ENCODE measurements around the gene BCL6. TPM values are rescaled to one million over a fixed set of nuclear protein-coding genes. Genes with fewer than 3 reads are reported as not detected.

Gene BCL6
- total RNA-seq, 1 donor from 2014 or later: 46.2 TPM

DNA sequence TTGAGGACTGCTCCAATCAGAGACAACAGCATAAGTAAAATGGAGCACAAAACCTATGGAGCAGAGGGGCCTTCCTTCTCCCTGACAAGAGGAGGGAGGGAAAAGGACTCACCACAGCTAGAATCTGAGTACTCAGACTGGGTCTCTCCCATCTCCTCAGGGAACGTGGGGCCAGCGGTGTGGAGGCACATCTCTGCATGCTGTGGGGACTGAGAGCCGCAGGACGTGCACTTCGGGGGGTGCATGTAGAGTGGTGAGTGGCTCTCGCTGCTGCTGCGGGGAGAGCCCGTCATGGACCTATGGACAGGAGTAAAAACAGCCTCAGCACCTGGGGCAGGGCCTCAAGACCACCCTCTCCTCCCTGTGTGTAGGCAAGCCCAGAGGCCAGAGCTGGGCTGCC is 17.0 kb downstream of the BCL6 start:
- Mint-ChIP-seq H3K4me3 (ENCODE audit: unreplicated experiment) (no peak overlapping the region), H3K27me3 (ENCODE audit: low read depth, unreplicated experiment) (no peaks in the 10 kb centered on the region), H3K36me3 (ENCODE audit: low read depth, unreplicated experiment) (peaks cover 42% of the 10 kb centered on the region), H3K27ac (ENCODE audit: unreplicated experiment) (no peak overlapping the region), H3K9me3 (ENCODE audit: unreplicated experiment) (no peaks in the 10 kb centered on the region), H3K4me1 (ENCODE audit: low read depth, unreplicated experiment) (peaks cover 6% of the 10 kb centered on the region)
- H3K27ac ChIP-seq (ENCODE audit: low read depth, low read length): no peak overlapping the region
- peaks cover 57% of the 10 kb centered on the region for H4K20me1 ChIP-seq (ENCODE audit: insufficient read depth, low read length)
- no peak for DNase-seq (ENCODE audit: low read depth)
- no peaks in the 10 kb centered on the region for H3K27me3 ChIP-seq (ENCODE audit: insufficient read depth, low read length)
- no peak overlapping the region for H3K4me3 ChIP-seq (ENCODE audit: insufficient read depth, low read depth, low read length)
- no peak for FAIRE-seq
- TF ChIP-seq CTCF (IDR thresholded peaks at IDR 0.05; ENCODE audit: insufficient read depth, low read depth, low read length) (no peak), EZH2 (IDR thresholded peaks at IDR 0.05; ENCODE audit: insufficient read depth, low read length) (no peak)
- no peak overlapping the region for H3K4me2 ChIP-seq (ENCODE audit: low read length)
- H3K9ac ChIP-seq (ENCODE audit: low read length): no peak overlapping the region
- no peak overlapping the region for H2AFZ ChIP-seq (ENCODE audit: low read depth, low read length)
- no peaks in the 10 kb centered on the region for H3K9me3 ChIP-seq (ENCODE audit: insufficient read depth, low read depth, low read length)
- no peaks in the 10 kb centered on the region for H3K4me1 ChIP-seq (ENCODE audit: insufficient read depth, low read length)
- H3K36me3 ChIP-seq (ENCODE audit: insufficient read depth, low read length): peaks cover 73% of the 10 kb centered on the region
- H3K79me2 ChIP-seq (ENCODE audit: insufficient read depth, low read length): no peaks in the 10 kb centered on the region

- Mint-ChIP-seq H3K27me3 (ENCODE audit: low read depth, unreplicated experiment) (no peaks in the 10 kb centered on the region), H3K4me1 (ENCODE audit: low read depth, unreplicated experiment) (peaks cover 6% of the 10 kb centered on the region), H3K9me3 (ENCODE audit: unreplicated experiment) (no peaks in the 10 kb centered on the region), H3K4me3 (ENCODE audit: unreplicated experiment) (no peak overlapping the region), H3K36me3 (ENCODE audit: low read depth, unreplicated experiment) (peaks cover 43% of the 10 kb centered on the region), H3K27ac (ENCODE audit: unreplicated experiment) (no peak overlapping the region)
- no peak overlapping the region for H3K27ac ChIP-seq (ENCODE audit: low read depth, low read length)
- H3K4me2 ChIP-seq (ENCODE audit: low read length): no peak overlapping the region
- H3K27me3 ChIP-seq (ENCODE audit: insufficient read depth, low read length): no peaks in the 10 kb centered on the region
- H3K9me3 ChIP-seq (ENCODE audit: insufficient read depth, low read depth, low read length): no peaks in the 10 kb centered on the region
- H3K9ac ChIP-seq (ENCODE audit: low read length): no peak overlapping the region
- DNase-seq (ENCODE audit: low read depth) (no peak), FAIRE-seq (no peak)
- peaks cover 67% of the 10 kb centered on the region for H3K36me3 ChIP-seq (ENCODE audit: insufficient read depth, low read length)
- H4K20me1 ChIP-seq (ENCODE audit: insufficient read depth, low read length): peaks cover 57% of the 10 kb centered on the region
- TF ChIP-seq EZH2 (IDR thresholded peaks at IDR 0.05; ENCODE audit: insufficient read depth, low read length) (no peak), CTCF (IDR thresholded peaks at IDR 0.05; ENCODE audit: insufficient read depth, low read depth, low read length) (no peak)
- H2AFZ ChIP-seq (ENCODE audit: low read depth, low read length): no peak overlapping the region
- H3K4me3 ChIP-seq (ENCODE audit: insufficient read depth, low read depth, low read length): no peak overlapping the region
- H3K4me1 ChIP-seq (ENCODE audit: insufficient read depth, low read length): no peaks in the 10 kb centered on the region
- no peaks in the 10 kb centered on the region for H3K79me2 ChIP-seq (ENCODE audit: insufficient read depth, low read length)
These were observed 18.7 kb downstream of the BCL6 start for GRCh38 chr3:187726564-187726963.

GRCh38 chr3:187725653-187726370 is 19.5 kb downstream of the BCL6 start:
- no peaks in the 10 kb centered on the region for H3K79me2 ChIP-seq (ENCODE audit: insufficient read depth, low read length)
- FAIRE-seq (no peak), DNase-seq (ENCODE audit: low read depth) (no peak)
- Mint-ChIP-seq H3K36me3 (ENCODE audit: low read depth, unreplicated experiment) (peaks cover 44% of the 10 kb centered on the region), H3K27ac (ENCODE audit: unreplicated experiment) (no peak overlapping the region), H3K9me3 (ENCODE audit: unreplicated experiment) (no peaks in the 10 kb centered on the region), H3K4me3 (ENCODE audit: unreplicated experiment) (no peak overlapping the region), H3K27me3 (ENCODE audit: low read depth, unreplicated experiment) (no peaks in the 10 kb centered on the region), H3K4me1 (ENCODE audit: low read depth, unreplicated experiment) (peaks cover 6% of the 10 kb centered on the region)
- no peak overlapping the region for H3K4me3 ChIP-seq (ENCODE audit: insufficient read depth, low read depth, low read length)
- H3K36me3 ChIP-seq (ENCODE audit: insufficient read depth, low read length): peaks cover 65% of the 10 kb centered on the region
- TF ChIP-seq CTCF (IDR thresholded peaks at IDR 0.05; ENCODE audit: insufficient read depth, low read depth, low read length): no peak
- no peak for TF ChIP-seq EZH2 (IDR thresholded peaks at IDR 0.05; ENCODE audit: insufficient read depth, low read length)
- H3K27ac ChIP-seq (ENCODE audit: low read depth, low read length): no peak overlapping the region
- H4K20me1 ChIP-seq (ENCODE audit: insufficient read depth, low read length): peaks cover 54% of the 10 kb centered on the region
- H3K4me2 ChIP-seq (ENCODE audit: low read length): no peak overlapping the region
- no peak overlapping the region for H3K9ac ChIP-seq (ENCODE audit: low read length)
- no peaks in the 10 kb centered on the region for H3K27me3 ChIP-seq (ENCODE audit: insufficient read depth, low read length)
- H3K4me1 ChIP-seq (ENCODE audit: insufficient read depth, low read length): no peaks in the 10 kb centered on the region
- H3K9me3 ChIP-seq (ENCODE audit: insufficient read depth, low read depth, low read length): no peaks in the 10 kb centered on the region
- H2AFZ ChIP-seq (ENCODE audit: low read depth, low read length): no peak overlapping the region
